Kidney epithelial cell (primary cell): Measurements from ENCODE around the gene PRR19. TPM values are rescaled to one million over a fixed set of nuclear protein-coding genes. Genes with fewer than 3 reads are reported as not detected.

Experiments
- DNase-seq: peaks from one replicate; pipeline ENCODE4 v3.0.0-alpha.2; 2010; ENCODE audit warnings: low read depth
- H3K27me3 ChIP-seq: 2 replicates; pipeline ENCODE4 v1.6.0; 2011; ENCODE audit warnings: low read length; ENCODE audit not compliant: control insufficient read depth, insufficient read depth
- H3K36me3 ChIP-seq: 2 replicates; pipeline ENCODE4 v1.5.1; 2011; ENCODE audit warnings: low read length; ENCODE audit not compliant: control insufficient read depth, insufficient read depth
- H3K4me3 ChIP-seq: 2 replicates; pipeline ENCODE4 v1.5.1; 2011; ENCODE audit warnings: low read depth, mild to moderate bottlenecking, control low read depth, low read length
- total RNA-seq: library from RNA; depleted of rRNA; stranded (reverse); fragments of >200 nt; gene quantifications from 2 replicates; pipeline ENCODE4 v1.2.3, GENCODE V29; 2015
- TF ChIP-seq, protein P1 (sequence below): IDR thresholded peaks from 2 replicates; pipeline ENCODE4 v1.5.1; 2011; ENCODE audit warnings: mild to moderate bottlenecking, moderate library complexity, low read length, control low read depth, inconsistent platforms; ENCODE audit not compliant: insufficient read depth, poor library complexity, severe bottlenecking

Gene PRR19
- total RNA-seq, 1 donor from 2014 or later = 0.92 TPM

DNA sequence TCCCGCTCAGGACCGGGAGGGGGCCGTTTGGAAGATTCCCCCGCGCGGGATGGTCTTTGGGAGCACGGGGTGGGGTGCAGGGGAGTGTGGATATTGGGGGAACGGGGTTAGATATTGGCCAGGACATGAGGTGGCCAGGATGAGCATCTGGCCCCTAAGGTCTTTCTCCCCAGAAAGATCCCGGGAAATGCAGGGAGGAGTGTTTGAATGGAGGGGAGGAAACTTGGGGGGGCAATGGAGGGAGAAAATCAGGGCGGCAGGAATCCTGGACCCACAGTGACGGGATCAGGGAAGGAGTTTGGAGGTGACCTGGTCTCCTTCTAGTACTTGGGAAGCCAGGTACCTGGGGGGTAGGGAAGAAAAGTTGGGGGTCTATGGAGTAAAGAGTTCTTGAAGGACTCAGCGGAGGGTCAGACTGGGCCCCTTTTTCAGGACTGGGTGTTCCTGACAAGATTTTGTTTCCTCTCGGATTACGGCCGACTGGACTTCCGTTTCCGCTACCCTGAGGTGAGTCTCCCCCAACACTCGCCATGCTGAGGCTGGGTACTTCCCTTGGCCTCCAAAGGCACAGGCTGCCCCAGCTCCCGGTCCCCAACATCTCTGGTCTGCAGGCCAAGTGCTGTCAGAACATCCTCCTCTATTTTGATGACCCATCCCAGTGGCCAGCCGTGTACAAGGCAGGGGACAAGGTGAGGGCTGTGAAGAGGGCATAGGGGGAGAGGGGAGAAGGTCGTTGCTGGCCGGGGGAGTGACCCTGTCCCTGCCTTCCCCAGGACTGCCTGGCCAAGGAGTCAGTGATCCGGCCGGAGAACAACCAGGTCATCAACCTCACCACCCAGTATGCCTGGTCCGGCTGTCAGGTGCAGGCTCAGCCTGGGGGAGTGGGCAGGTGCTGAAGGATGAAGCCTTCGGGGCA lies 12.2 kb downstream of the PRR19 start:
- TF ChIP-seq, protein P1, sequence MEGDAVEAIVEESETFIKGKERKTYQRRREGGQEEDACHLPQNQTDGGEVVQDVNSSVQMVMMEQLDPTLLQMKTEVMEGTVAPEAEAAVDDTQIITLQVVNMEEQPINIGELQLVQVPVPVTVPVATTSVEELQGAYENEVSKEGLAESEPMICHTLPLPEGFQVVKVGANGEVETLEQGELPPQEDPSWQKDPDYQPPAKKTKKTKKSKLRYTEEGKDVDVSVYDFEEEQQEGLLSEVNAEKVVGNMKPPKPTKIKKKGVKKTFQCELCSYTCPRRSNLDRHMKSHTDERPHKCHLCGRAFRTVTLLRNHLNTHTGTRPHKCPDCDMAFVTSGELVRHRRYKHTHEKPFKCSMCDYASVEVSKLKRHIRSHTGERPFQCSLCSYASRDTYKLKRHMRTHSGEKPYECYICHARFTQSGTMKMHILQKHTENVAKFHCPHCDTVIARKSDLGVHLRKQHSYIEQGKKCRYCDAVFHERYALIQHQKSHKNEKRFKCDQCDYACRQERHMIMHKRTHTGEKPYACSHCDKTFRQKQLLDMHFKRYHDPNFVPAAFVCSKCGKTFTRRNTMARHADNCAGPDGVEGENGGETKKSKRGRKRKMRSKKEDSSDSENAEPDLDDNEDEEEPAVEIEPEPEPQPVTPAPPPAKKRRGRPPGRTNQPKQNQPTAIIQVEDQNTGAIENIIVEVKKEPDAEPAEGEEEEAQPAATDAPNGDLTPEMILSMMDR = peak; percentile 2
- Histone ChIP-seq H3K36me3 (no peaks in the 10 kb centered on the region), H3K27me3 (peaks cover 27% of the 10 kb centered on the region), H3K4me3 (no peak overlapping the region)
- no peak for DNase-seq

DNA sequence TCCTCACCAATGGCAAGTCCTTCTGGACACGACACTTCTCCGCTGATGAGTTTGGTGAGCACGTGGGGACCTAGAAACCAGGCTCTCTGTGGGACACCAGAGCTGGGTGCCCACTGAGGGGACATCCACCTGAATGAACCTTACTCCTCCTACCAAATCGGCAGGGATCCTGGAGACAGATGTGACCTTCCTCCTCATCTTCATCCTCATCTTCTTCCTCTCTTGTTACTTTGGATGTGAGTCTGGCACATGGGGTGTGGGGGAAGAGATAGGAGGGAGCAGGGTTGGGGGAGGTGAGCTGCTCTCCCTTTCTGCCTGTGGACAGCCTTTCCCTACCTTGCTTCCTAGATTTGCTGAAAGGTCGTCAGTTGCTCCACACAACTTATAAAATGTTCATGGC lies 13.1 kb downstream of the PRR19 start:
- DNase-seq = no peak
- Histone ChIP-seq H3K36me3 (no peaks in the 10 kb centered on the region), H3K4me3 (no peak overlapping the region), H3K27me3 (peaks cover 27% of the 10 kb centered on the region)
- TF ChIP-seq, protein P1 = no peak

DNA sequence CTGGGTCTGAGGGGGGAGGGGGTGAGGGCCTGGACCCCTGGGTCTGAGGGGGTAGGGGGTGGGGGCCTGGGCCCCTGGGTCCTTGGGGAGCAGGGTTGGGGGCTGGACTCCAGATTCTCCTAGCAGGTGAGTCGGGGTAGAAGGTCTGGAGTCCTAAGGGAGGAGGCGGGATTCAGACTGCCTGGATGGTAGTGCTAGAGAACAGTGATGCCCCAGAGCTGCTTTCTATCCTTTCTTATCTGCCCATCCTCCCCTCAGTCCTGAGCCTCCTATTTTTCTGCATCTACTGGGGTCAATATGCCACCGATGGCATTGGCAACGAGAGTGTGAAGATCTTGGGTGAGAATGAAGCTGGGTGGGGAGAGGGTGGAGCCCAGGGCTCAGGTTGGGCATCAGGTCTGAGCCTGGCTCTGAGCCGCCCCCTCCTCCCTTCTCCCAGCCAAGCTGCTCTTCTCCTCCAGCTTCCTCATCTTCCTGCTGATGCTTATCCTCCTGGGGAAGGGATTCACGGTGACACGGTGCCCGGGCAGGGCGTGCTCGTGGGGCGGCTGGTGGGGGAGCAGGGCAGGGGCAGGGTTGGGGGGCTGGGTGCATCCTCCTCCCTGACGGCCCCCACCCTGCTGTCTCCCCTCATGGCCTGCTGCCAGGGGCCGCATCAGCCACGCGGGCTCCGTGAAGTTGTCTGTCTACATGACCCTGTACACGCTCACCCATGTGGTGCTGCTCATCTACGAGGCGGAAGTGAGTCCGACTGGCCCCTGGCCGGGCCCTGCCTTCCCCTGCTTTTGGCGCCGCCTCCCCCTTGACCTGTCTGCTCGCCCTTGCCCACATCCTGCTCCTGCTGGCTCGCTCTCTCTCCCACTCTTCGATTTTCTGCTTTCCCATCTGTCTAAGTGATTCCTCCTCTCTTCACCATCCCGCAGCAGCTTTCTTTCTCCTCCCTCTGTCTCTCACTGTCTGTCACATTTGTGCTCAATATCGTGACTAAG lies 14.6 kb downstream of the PRR19 start:
- Histone ChIP-seq H3K27me3 (peaks cover 28% of the 10 kb centered on the region), H3K4me3 (no peak overlapping the region), H3K36me3 (no peaks in the 10 kb centered on the region)
- TF ChIP-seq, protein P1 = no peak
- DNase-seq = no peak

DNA sequence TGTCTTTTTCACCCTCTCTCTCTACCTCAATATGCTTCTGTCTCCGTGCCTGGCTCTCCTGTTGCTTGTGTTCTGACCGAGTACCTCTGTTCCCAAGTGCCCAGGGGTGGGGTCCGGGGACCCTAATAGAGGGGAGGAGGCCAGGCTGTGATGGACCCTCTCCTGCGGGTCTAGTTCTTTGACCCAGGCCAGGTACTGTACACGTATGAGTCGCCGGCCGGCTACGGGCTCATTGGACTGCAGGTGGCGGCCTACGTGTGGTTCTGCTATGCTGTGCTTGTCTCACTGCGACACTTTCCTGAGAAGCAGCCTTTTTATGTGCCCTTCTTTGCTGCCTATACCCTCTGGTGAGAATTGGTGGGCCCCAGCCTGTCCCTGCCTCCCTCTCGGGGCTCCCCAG lies 15.6 kb downstream of the PRR19 start:
- H3K36me3 ChIP-seq = no peaks in the 10 kb centered on the region
- TF ChIP-seq, protein P1 = no peak
- no peak overlapping the region for H3K4me3 ChIP-seq
- peaks cover 32% of the 10 kb centered on the region for H3K27me3 ChIP-seq
- DNase-seq = no peak

DNA sequence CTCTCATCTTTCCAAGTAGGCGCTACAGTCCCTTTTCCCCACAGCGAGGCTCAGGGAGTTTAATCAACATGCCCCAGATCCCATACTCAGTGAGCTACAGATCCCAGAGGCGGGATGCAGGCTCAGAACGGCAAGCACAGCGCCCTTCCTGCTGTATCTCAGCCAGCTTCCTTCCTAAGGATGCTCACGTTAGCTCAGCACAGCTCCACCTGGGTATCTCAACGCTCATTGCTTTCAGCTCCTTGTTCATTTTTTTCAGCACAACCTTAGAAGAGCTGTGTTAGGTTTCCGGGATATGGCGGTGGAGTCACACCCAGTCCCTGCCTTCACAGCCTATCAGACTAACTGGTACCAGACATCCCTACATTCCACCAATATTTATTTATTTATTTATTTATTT lies 20.4 kb downstream of the PRR19 start:
- DNase-seq = no peak
- Histone ChIP-seq H3K4me3 (no peak overlapping the region), H3K36me3 (no peaks in the 10 kb centered on the region), H3K27me3 (peaks cover 32% of the 10 kb centered on the region)
- TF ChIP-seq, protein P1 = no peak
